Stimulated activated CD8-positive, alpha-beta memory T cell treated with anti-CD3 and anti-CD28 coated beads, Interleukin-2, amount 100 ng/mL, for 1 hour (primary cell): Measurements from ENCODE around the gene FAM3D.
"Not testable (repeated sequence)": the region's sequence is repeated elsewhere in the genome, so short reads cannot be mapped to it uniquely, and the experiment has no call there.

Experiments used
- DNase-seq, 2 donors: peaks; one replicate each; pipeline ENCODE4 v3.0.0-alpha.2; 2020; ENCODE audit warnings: low read depth in 2 of 2

Gene FAM3D

GRCh38 chr3:58666683-58667082 is at the start of gene FAM3D:
Gene FAM3D, minus strand, starts transcription at chr3:58666774. Its CDS starts 11,211 bp downstream, at chr3:58655563.
- no peak for DNase-seq

GRCh38 chr3:58713715-58714401 is 47.3 kb upstream of the FAM3D start:
- no peak for DNase-seq

GRCh38 chr3:58711871-58712270 is 45.3 kb upstream of the FAM3D start:
- DNase-seq, result no peak

GRCh38 chr3:58708983-58709382 is 42.4 kb upstream of the FAM3D start:
- DNase-seq, result not testable (repeated sequence)

- DNase-seq, result no peak
These were observed 41.7 kb upstream of the FAM3D start for GRCh38 chr3:58708116-58708791.

GRCh38 chr3:58707390-58707930 is 40.9 kb upstream of the FAM3D start:
- no peak for DNase-seq

- no peak for DNase-seq
These were observed 40.0 kb upstream of the FAM3D start for GRCh38 chr3:58706395-58707167.

GRCh38 chr3:58704745-58705144 is 38.2 kb upstream of the FAM3D start:
- no peak for DNase-seq

- DNase-seq, result not testable (repeated sequence)
These were observed 37.7 kb upstream of the FAM3D start for GRCh38 chr3:58704304-58704703.

GRCh38 chr3:58698246-58698645 is 31.7 kb upstream of the FAM3D start:
- no peak for DNase-seq

- DNase-seq, result no peak
These were observed 31.0 kb upstream of the FAM3D start for GRCh38 chr3:58697561-58697960.

- DNase-seq, result not testable (repeated sequence)
These were observed 30.2 kb upstream of the FAM3D start for GRCh38 chr3:58696813-58697212.

- no peak for DNase-seq
These were observed 29.5 kb upstream of the FAM3D start for GRCh38 chr3:58696093-58696492.

- not testable (repeated sequence) for DNase-seq
These were observed 28.7 kb upstream of the FAM3D start for GRCh38 chr3:58695284-58695683.

- DNase-seq, result no peak
These were observed 27.6 kb upstream of the FAM3D start for GRCh38 chr3:58693940-58694850.

GRCh38 chr3:58692484-58692883 is 25.9 kb upstream of the FAM3D start:
- no peak for DNase-seq

- no peak for DNase-seq
These were observed 25.4 kb upstream of the FAM3D start for GRCh38 chr3:58691997-58692396.

- no peak for DNase-seq
These were observed 23.9 kb upstream of the FAM3D start for GRCh38 chr3:58690490-58690889.

- no peak for DNase-seq
These were observed 22.0 kb upstream of the FAM3D start for GRCh38 chr3:58688574-58688973.

GRCh38 chr3:58686847-58687246 is 20.3 kb upstream of the FAM3D start:
- DNase-seq, result no peak

GRCh38 chr3:58685641-58686040 is 19.1 kb upstream of the FAM3D start:
- no peak for DNase-seq
